Tibial artery (tissue), 4 donors: ENCODE data around the gene AKIRIN1.
"Not testable (repeated sequence)": the region's sequence is repeated elsewhere in the genome, so short reads cannot be mapped to it uniquely, and the experiment has no call there.

ENCODE experiments used
- DNase-seq, 2 donors: peaks; one replicate each; pipeline ENCODE4 v3.0.0-alpha.2; 2019
- H3K27ac ChIP-seq, 2 donors: fragments of 200-600 bp; sonication (generic) in 1 of 2; 1 replicate in 1 of 2; 2 replicates in 1 of 2; pipeline ENCODE4 v1.5.1; 2018 to 2019; ENCODE audit warnings: mild to moderate bottlenecking in 1 of 2
- H3K27me3 ChIP-seq, 2 donors: fragments of 200-600 bp; sonication (generic) in 1 of 2; one replicate each; pipeline versions ENCODE4 v1.5.1 to v1.6.0; 2016 to 2019
- H3K36me3 ChIP-seq, 3 donors: fragments of 200-600 bp; sonication (generic) in 2 of 3; one replicate each; pipeline ENCODE4 v1.5.1; 2016 to 2019; ENCODE audit warnings: mild to moderate bottlenecking in 2 of 3
- H3K4me1 ChIP-seq, 4 donors: fragments of 200-600 bp; sonication (generic) in 2 of 4; 1 replicate in 3 of 4; 2 replicates in 1 of 4; pipeline ENCODE4 v1.5.1; 2016 to 2019
- H3K4me3 ChIP-seq, 2 donors: fragments of 200-600 bp; sonication (generic) in 1 of 2; 1 replicate in 1 of 2; 2 replicates in 1 of 2; pipeline ENCODE4 v1.5.1; 2018 to 2019; ENCODE audit warnings: mild to moderate bottlenecking in 2 of 2
- H3K9me3 ChIP-seq, 3 donors: fragments of 200-600 bp; sonication (generic) in 1 of 3; one replicate each; pipeline ENCODE4 v1.5.1; 2016 to 2019
- CTCF ChIP-seq, 2 experiments: fragments of 200-600 bp in 1 of 2; fragments of 450-650 bp in 1 of 2; IDR thresholded peaks; one replicate each; pipeline ENCODE4 v1.5.1; 2017 to 2019; ENCODE audit warnings: antibody characterized with exemption in 2 of 2, mild to moderate bottlenecking in 1 of 2, moderate library complexity in 1 of 2
- intact Hi-C: fragments of 100-400 bp; cut with DNase I; formaldehyde crosslinking; loops from one replicate; pipeline ENCODE4 v1.15.0; 2023; ENCODE audit warnings: low total_unique reads

AKIRIN1 gene

GRCh38 chr1:39016604-39017171 lies 25.6 kb downstream of the AKIRIN1 start:
- H3K4me1 ChIP-seq, result no peaks in the 10 kb centered on the region
- no peaks in the 10 kb centered on the region for H3K27me3 ChIP-seq
- H3K4me3 ChIP-seq, result no peak overlapping the region
- H3K27ac ChIP-seq, result no peak overlapping the region
- H3K36me3 ChIP-seq, result peaks cover 0 to 5% (median 0%) of the 10 kb centered on the region in 3 donors
- no peak for TF ChIP-seq CTCF (IDR thresholded peaks at IDR 0.05)
- no peaks in the 10 kb centered on the region for H3K9me3 ChIP-seq
- intact Hi-C loops, result no loop called here
- DNase-seq, result no peak

- no peak overlapping the region for H3K27ac ChIP-seq
- H3K27me3 ChIP-seq, result no peaks in the 10 kb centered on the region
- H3K4me3 ChIP-seq, result no peak overlapping the region
- intact Hi-C loops, result no loop called here
- H3K4me1 ChIP-seq, result no peaks in the 10 kb centered on the region
- DNase-seq, result no peak
- no peak for TF ChIP-seq CTCF (IDR thresholded peaks at IDR 0.05)
- H3K9me3 ChIP-seq, result no peaks in the 10 kb centered on the region
- H3K36me3 ChIP-seq, result no peaks in the 10 kb centered on the region
These were observed 26.2 kb downstream of the AKIRIN1 start for GRCh38 chr1:39017266-39017665.

- DNase-seq, H3K4me3 ChIP-seq, H3K27ac ChIP-seq, H3K27me3 ChIP-seq, H3K36me3 ChIP-seq, H3K4me1 ChIP-seq, intact Hi-C loops, H3K9me3 ChIP-seq: not testable (repeated sequence)
These were observed 29.4 kb downstream of the AKIRIN1 start for GRCh38 chr1:39020494-39020893.

- Histone ChIP-seq H3K27me3 (no peaks in the 10 kb centered on the region), H3K9me3 (no peaks in the 10 kb centered on the region), H3K27ac (no peak overlapping the region), H3K4me1 (peaks cover 0 to 7% (median 5%) of the 10 kb centered on the region in 4 donors), H3K36me3 (no peaks in the 10 kb centered on the region), H3K4me3 (no peak overlapping the region)
- no peak for DNase-seq
- TF ChIP-seq CTCF (IDR thresholded peaks at IDR 0.05), result no peak
- intact Hi-C loops, result no loop called here
These were observed 30.4 kb downstream of the AKIRIN1 start for GRCh38 chr1:39021426-39021825.

- no peak for TF ChIP-seq CTCF (IDR thresholded peaks at IDR 0.05)
- no peaks in the 10 kb centered on the region for H3K27me3 ChIP-seq
- H3K27ac ChIP-seq, result no peak overlapping the region
- intact Hi-C loops, result no loop called here
- no peaks in the 10 kb centered on the region for H3K9me3 ChIP-seq
- H3K4me1 ChIP-seq, result peaks cover 0 to 14% (median 8%) of the 10 kb centered on the region in 4 donors
- no peak overlapping the region for H3K4me3 ChIP-seq
- H3K36me3 ChIP-seq, result no peaks in the 10 kb centered on the region
- DNase-seq, result no peak
These were observed 32.1 kb downstream of the AKIRIN1 start for GRCh38 chr1:39023140-39023539.

GRCh38 chr1:39026051-39026865 lies 35.2 kb downstream of the AKIRIN1 start, which contains the start of gene NDUFS5:
Gene NDUFS5 (plus strand): TSS chr1:39026350. CDS start chr1:39028725, 2,375 bp downstream.
- no peak for TF ChIP-seq CTCF (IDR thresholded peaks at IDR 0.05)
- H3K27ac ChIP-seq, result peak within 1 kb of the TSS; percentile 92 to 96
- H3K4me3 ChIP-seq, result peak within 1 kb of the TSS; percentile 64 to 75
- no peaks in the 10 kb centered on the region for H3K27me3 ChIP-seq
- no peaks in the 10 kb centered on the region for H3K9me3 ChIP-seq
- intact Hi-C loops, result no loop called here
- peaks cover 0 to 14% (median 8%) of the 10 kb centered on the region in 4 donors for H3K4me1 ChIP-seq
- DNase-seq, result peak; percentile 88 to 95
- peaks cover 19 to 29% (median 27%) of the 10 kb centered on the region in 3 donors for H3K36me3 ChIP-seq
